ENCODE data around the gene EDAR. TPM values are rescaled to one million over a fixed set of nuclear protein-coding genes. Genes with fewer than 3 reads are reported as not detected.
A peak's percentile ranks its signal among the peaks of the same experiment; 100 is the strongest.

The EDAR gene
- total and polyA plus RNA-seq, 7 donors = under 0.01 to 0.87 TPM; not detected in 5

DNA sequence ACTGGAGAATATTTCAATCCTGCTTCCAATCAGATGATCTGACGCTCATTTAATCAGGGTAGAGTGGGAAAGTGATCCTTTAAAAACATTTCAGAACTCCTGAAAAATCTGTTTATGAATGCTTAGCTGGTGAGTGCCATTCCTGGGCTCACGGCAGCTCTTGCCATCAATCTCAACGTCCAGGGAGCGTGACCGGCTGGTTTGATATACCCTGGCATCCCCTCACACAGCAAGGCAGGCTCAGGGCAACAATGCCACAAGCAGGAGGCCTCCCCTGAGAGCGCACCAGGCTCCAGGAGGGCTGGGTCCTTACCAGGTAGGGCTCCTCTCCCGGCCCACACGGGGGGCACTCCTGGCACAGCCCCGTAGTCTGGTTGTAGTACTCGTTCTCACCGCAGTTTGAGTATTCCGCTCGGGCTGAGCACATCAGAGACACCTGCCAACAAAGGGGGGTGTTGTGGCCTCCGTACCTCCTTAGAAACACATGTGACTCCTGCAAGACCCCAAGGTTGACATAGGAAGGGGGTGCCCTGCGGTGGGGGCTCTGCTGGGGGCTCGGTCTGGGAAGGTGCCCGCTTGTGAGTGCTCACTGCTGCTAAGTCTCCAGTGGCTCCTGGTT, 59.1 kb downstream of the EDAR start:
- Histone ChIP-seq H3K27me3 (no peaks in the 10 kb centered on the region), H3K27ac (no peak overlapping the region), H3K36me3 (no peaks in the 10 kb centered on the region), H3K9me3 (no peaks in the 10 kb centered on the region), H3K4me3 (no peak overlapping the region), H3K4me1 (peaks cover 0 to 3% (median 1%) of the 10 kb centered on the region in 4 donors)
- WGBS, 2 donors = 93 to 96% methylated on average over 17 of the region's 17 CpGs
- TF ChIP-seq POLR2A (IDR thresholded peaks at IDR 0.05) (no peak), POLR2AphosphoS5 (IDR thresholded peaks at IDR 0.05) (no peak), EP300 (IDR thresholded peaks at IDR 0.05) (no peak)
- TF ChIP-seq, protein P1, sequence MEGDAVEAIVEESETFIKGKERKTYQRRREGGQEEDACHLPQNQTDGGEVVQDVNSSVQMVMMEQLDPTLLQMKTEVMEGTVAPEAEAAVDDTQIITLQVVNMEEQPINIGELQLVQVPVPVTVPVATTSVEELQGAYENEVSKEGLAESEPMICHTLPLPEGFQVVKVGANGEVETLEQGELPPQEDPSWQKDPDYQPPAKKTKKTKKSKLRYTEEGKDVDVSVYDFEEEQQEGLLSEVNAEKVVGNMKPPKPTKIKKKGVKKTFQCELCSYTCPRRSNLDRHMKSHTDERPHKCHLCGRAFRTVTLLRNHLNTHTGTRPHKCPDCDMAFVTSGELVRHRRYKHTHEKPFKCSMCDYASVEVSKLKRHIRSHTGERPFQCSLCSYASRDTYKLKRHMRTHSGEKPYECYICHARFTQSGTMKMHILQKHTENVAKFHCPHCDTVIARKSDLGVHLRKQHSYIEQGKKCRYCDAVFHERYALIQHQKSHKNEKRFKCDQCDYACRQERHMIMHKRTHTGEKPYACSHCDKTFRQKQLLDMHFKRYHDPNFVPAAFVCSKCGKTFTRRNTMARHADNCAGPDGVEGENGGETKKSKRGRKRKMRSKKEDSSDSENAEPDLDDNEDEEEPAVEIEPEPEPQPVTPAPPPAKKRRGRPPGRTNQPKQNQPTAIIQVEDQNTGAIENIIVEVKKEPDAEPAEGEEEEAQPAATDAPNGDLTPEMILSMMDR (IDR thresholded peaks at IDR 0.05) = no peak
- intact Hi-C loops (cut with DNase I) = no loop called here
- no peak for DNase-seq

DNA sequence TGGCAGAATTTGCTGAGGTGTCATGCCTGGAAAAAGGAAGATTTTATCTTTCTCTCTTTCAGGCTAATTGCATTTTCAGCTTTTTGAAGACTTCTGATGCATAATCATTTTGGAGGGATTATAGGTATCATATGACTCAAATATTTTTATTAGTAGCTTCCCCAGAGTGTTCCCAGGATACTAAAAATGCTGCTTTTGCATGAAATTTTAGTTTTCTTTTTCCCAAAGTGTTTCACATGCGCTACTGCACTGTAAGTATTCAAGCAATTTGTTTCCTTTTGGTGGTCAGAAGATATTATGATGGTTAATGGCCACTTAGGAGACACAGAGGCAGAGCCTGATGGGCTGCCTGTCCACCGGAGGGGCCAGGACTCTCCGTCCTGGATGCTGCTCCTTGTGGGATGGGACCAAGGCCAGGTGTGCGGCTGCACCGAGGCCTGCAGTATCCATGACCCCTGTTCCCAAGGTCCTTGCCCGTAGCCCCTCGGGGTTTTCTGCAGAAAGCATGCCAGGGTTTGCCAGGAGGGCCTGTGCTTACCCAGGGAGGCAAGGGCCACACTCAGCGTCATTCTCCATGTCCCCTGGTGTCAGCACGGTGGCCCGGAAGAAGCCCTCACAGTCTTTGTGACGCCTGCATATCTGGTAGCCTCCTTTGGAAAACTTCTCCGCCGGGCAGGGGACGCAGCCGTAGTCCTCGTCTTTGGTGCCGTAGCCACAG, 60.2 kb downstream of the EDAR start:
- intact Hi-C loops (cut with DNase I) = no loop called here
- DNase-seq = no peak
- H3K9me3 ChIP-seq = no peaks in the 10 kb centered on the region
- H3K4me3 ChIP-seq = no peak overlapping the region
- no peak overlapping the region for H3K27ac ChIP-seq
- H3K36me3 ChIP-seq = no peaks in the 10 kb centered on the region
- H3K27me3 ChIP-seq = no peaks in the 10 kb centered on the region
- H3K4me1 ChIP-seq = peaks cover 0 to 14% (median 12%) of the 10 kb centered on the region in 4 donors
- 88 to 92% methylated on average over 17 of the region's 17 CpGs for WGBS, 2 donors
- TF ChIP-seq POLR2A (IDR thresholded peaks at IDR 0.05) = no peak
- TF ChIP-seq, protein P1 (IDR thresholded peaks at IDR 0.05) = peak in 1 of 4 experiments; percentile 5

DNA sequence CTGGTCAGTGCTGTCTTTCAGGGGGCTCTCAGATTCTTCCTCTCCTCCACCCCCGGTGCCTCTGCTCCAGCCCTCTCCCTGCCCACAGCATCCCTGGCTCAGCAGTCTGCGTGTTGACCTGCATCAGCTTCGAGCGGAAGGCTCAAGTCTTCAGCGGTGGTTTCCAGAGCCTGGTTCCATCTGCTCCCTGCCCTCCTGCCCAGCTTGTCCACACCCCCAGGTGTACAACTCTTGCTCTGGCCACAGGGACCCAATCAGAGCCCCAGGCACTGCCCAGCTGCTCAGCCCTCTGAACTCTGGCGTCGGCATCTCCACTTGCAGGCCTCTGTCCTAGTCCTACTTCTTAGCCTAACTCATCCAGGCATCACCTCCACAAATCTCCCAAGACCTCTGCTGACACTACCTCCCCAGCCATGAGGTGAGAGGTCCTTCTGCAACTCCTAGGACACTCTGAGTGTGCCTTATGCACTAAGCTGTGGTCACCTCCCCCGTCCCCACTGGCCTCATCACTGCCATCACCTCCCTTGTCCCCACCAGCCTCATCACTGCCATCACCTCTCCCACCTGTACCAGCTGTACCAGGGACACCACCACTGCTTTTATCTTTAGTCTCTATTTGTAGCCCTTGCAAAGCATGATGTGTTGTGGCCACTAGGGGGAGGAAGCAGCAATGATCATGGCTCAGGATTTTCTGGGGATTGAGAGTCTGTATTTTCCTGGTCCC, 60.9 kb downstream of the EDAR start:
- TF ChIP-seq, protein P1 (IDR thresholded peaks at IDR 0.05) = peak in 3 of 4 experiments; percentile 56 to 71 (median 65)
- TF ChIP-seq POLR2A (IDR thresholded peaks at IDR 0.05) = no peak

DNA sequence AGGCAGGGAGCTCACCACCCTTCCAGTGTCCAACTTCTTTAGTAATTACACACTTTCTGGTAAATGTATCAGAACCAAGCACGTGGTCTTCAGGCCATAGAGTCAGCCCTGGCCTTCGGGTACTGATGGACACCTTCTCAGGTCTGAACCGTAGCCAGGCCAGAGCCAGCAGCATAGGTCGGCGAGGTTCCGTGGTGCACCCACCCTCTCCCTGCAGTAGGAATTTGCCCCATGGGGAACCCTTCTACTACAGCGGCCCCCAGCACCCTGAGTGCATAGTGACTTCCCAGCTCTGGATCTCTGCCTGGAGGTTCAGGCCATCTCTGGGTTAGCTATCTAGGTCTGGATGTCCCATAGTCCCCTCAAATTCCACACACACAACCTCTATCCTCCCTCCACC, 61.6 kb downstream of the EDAR start:
- Histone ChIP-seq H3K36me3 (no peaks in the 10 kb centered on the region), H3K4me3 (no peak overlapping the region), H3K27ac (no peak overlapping the region), H3K4me1 (peaks cover 0 to 28% (median 24%) of the 10 kb centered on the region in 4 donors), H3K9me3 (no peaks in the 10 kb centered on the region), H3K27me3 (no peaks in the 10 kb centered on the region)
- WGBS, 2 donors = 87 to 96% methylated on average over 7 of the region's 7 CpGs
- DNase-seq = peak; percentile 52
- no peak for TF ChIP-seq POLR2AphosphoS5 (IDR thresholded peaks at IDR 0.05)
- TF ChIP-seq POLR2A (IDR thresholded peaks at IDR 0.05) = no peak
- TF ChIP-seq, protein P1 (IDR thresholded peaks at IDR 0.05) = no peak
- no peak for TF ChIP-seq EP300 (IDR thresholded peaks at IDR 0.05)
- intact Hi-C loops (cut with DNase I) = no loop called here

More for the DNA sequence above, 60.9 kb downstream of the EDAR start:
- intact Hi-C loops (cut with DNase I) = no loop called here
- peak; percentile 46 for DNase-seq
- WGBS, 2 donors = 81 to 84% methylated on average over 8 of the region's 8 CpGs
- H3K36me3 ChIP-seq = no peaks in the 10 kb centered on the region
- no peak overlapping the region for H3K4me3 ChIP-seq
- H3K27ac ChIP-seq = no peak overlapping the region
- H3K4me1 ChIP-seq = peaks cover 0 to 21% (median 17%) of the 10 kb centered on the region in 4 donors
- no peaks in the 10 kb centered on the region for H3K27me3 ChIP-seq
- no peaks in the 10 kb centered on the region for H3K9me3 ChIP-seq

Measured in sigmoid colon (tissue), 7 donors.